C4-2B (cell line): ENCODE results near the gene PLET1.

ENCODE experiments used
- CTCF ChIP-seq: fragments of 450-650 bp; conservative IDR thresholded peaks from 2 replicates; pipeline ENCODE4 v1.5.1; 2017; ENCODE audit warnings: mild to moderate bottlenecking
- ZFX ChIP-seq: fragments of 450-650 bp; IDR thresholded peaks from 2 replicates; pipeline ENCODE4 v1.6.1; 2017

DNA sequence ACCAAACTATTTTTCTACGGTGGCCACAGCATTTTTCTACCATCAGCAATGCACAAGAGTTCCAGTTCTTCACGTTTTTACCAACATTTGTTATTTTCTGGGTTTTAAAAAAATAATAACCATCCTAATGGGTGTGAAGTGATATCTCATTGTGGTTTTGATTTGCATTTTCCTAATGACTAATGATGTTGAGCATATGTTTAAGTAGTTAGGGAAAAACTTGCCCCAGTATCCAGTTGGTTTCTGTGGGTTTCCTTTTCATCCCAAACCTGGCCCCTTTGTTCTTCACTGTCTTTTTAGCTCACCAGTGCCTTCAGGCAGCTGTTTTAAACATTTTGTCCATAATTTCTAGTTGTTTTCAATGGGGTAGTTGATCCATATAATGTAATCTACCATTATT is 49.1 kb downstream of the PLET1 start:
- TF ChIP-seq CTCF (no peak), ZFX (no peak)
